ENCODE measurements around the gene LRP6. TPM values are rescaled to one million over a fixed set of nuclear protein-coding genes. Genes with fewer than 3 reads are reported as not detected.
"Not testable (repeated sequence)": the region's sequence is repeated elsewhere in the genome, so short reads cannot be mapped to it uniquely, and the experiment has no call there.

Gene LRP6
- 10 to 100 TPM in 8 of 9 donors, 1 to 10 TPM in 1; 9.2 to 31.9 (median 19.2) TPM for total RNA-seq
- polyA plus RNA-seq = 10 to 100 TPM in 1 of 3 donors, 1 to 10 TPM in 2; 3.5 to 10.4 (median 5.2) TPM
- long read RNA-seq, donor 1, full-length matches to known transcripts = 1 of 1 reads
- long read RNA-seq, donor 1, partial matches to known transcripts = 0 of 1 reads
- long read RNA-seq, donor 1, other reads (novel, unspliced or antisense) = 0 of 1 reads
- long read RNA-seq, donor 2 = 0 reads
- long read RNA-seq, donor 3 = 0 reads
- long read RNA-seq, donor 4 = 0 reads
- long read RNA-seq, donor 5, full-length matches to known transcripts = 2 of 2 reads
- long read RNA-seq, donor 5, partial matches to known transcripts = 0 of 2 reads
- long read RNA-seq, donor 5, other reads (novel, unspliced or antisense) = 0 of 2 reads
- long read RNA-seq, donor 6, partial matches to known transcripts = 1 of 2 reads
- long read RNA-seq, donor 6, other reads (novel, unspliced or antisense) = 1 of 2 reads
- long read RNA-seq, donor 7 = 0 reads
- long read RNA-seq, donor 8 = 0 reads
- long read RNA-seq, donor 9, full-length matches to known transcripts = 1 of 1 reads
- long read RNA-seq, donor 9, partial matches to known transcripts = 0 of 1 reads
- long read RNA-seq, donor 9, other reads (novel, unspliced or antisense) = 0 of 1 reads
- long read RNA-seq, donor 10 = 0 reads

- peak within 1 kb of the TSS; percentile 21 to 92 (median 69) for H3K4me3 ChIP-seq
- no peaks in the 10 kb centered on the region for H3K9me3 ChIP-seq (replicated peaks in 1 of 3)
Measured at GRCh38 chr12:12266873-12267741, at the start of gene LRP6. TSS of gene LRP6 (minus strand) at chr12:12267044. CDS start at chr12:12266735, 309 bp downstream.

GRCh38 chr12:12315838-12316237, 49.0 kb upstream of the LRP6 start:
- Histone ChIP-seq H3K36me3 (replicated peaks in 1 of 2) (no peaks in the 10 kb centered on the region), H3K27ac (no peak overlapping the region), H3K4me1 (replicated peaks in 1 of 2) (no peaks in the 10 kb centered on the region), H3K4me3 (no peak overlapping the region), H3K27me3 (no peaks in the 10 kb centered on the region), H3K9me3 (replicated peaks in 1 of 3) (no peaks in the 10 kb centered on the region)
- no peak for DNase-seq
- no peak for TF ChIP-seq CTCF (IDR thresholded peaks at IDR 0.05)
- TF ChIP-seq POLR2A (IDR thresholded peaks at IDR 0.05) = no peak
- intact Hi-C loops (cut with DNase I) = no loop called here

More at GRCh38 chr12:12266873-12267741, at the start of gene LRP6:
- WGBS, 4 donors = 0 to 1% (median 0%) methylated on average over 10 to 92 of the region's 92 CpGs
- intact Hi-C loops (cut with DNase I) = no loop called here
- DNase-seq = peak; percentile 89 to 93 (median 92)
- Histone ChIP-seq H3K4me1 (replicated peaks in 1 of 2) (peaks cover 3 to 19% of the 10 kb centered on the region in 2 donors), H3K27me3 (no peaks in the 10 kb centered on the region), H3K27ac (peak within 1 kb of the TSS; percentile 91 to 99 (median 98)), H3K36me3 (replicated peaks in 1 of 2) (no peaks in the 10 kb centered on the region)
- TF ChIP-seq CTCF (IDR thresholded peaks at IDR 0.05) (peak in 2 of 6 experiments; percentile 19 to 23), POLR2A (IDR thresholded peaks at IDR 0.05) (peak; percentile 72 to 76)

GRCh38 chr12:12310695-12311094, 43.9 kb upstream of the LRP6 start:
- H3K4me3 ChIP-seq; intact Hi-C loops (cut with DNase I); H3K4me1 ChIP-seq (replicated peaks in 1 of 2); H3K9me3 ChIP-seq (replicated peaks in 1 of 3); H3K36me3 ChIP-seq (replicated peaks in 1 of 2); DNase-seq; H3K27me3 ChIP-seq; H3K27ac ChIP-seq: not testable (repeated sequence)
- WGBS, 4 donors = 77 to 94% (median 84%) methylated on average over 9 to 10 of the region's 10 CpGs

GRCh38 chr12:12305568-12306300, 38.9 kb upstream of the LRP6 start:
- 83 to 93% (median 85%) methylated on average over 7 of the region's 7 CpGs for WGBS, 4 donors
- TF ChIP-seq CTCF (IDR thresholded peaks at IDR 0.05) (no peak), POLR2A (IDR thresholded peaks at IDR 0.05) (no peak)
- Histone ChIP-seq H3K27me3 (no peaks in the 10 kb centered on the region), H3K4me1 (replicated peaks in 1 of 2) (no peaks in the 10 kb centered on the region), H3K4me3 (no peak overlapping the region), H3K9me3 (replicated peaks in 1 of 3) (no peaks in the 10 kb centered on the region), H3K27ac (no peak overlapping the region), H3K36me3 (replicated peaks in 1 of 2) (no peaks in the 10 kb centered on the region)
- no peak for DNase-seq
- intact Hi-C loops (cut with DNase I) = no loop called here

All from adrenal gland (tissue), 19 donors.